ENCODE measurements around the gene AMMECR1.

DNA sequence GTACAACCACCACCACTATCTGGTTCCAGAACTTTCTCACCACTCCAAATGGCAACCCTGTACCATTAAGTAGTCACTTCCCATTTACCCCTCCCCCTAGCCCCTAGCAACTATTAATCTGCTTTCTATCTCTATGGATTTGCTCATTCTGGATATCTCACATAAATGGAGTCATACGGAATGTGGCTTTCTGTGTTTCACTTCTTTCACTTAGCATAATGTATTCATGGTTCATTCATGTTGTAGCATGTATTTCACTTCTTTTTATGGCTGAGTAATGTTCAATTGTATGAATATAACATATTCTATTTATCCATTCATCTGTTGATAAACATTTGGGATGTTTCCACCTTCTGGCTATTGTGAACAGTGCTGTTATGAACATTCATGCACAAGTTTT is 104.7 kb downstream of the AMMECR1 start:
- TF ChIP-seq FOXM1 (IDR thresholded peaks at IDR 0.05; ENCODE audit: borderline replicate concordance) = no peak
- TF ChIP-seq ARNT (IDR thresholded peaks at IDR 0.05) = no peak
- TF ChIP-seq TARDBP (IDR thresholded peaks at IDR 0.05) = no peak
- no peak for TF ChIP-seq BHLHE40 (IDR thresholded peaks at IDR 0.05; ENCODE audit: borderline replicate concordance)
- TF ChIP-seq CTBP1 (IDR thresholded peaks at IDR 0.05; ENCODE audit: borderline replicate concordance) = no peak
- no peak for TF ChIP-seq SUZ12 (IDR thresholded peaks at IDR 0.05)
- TF ChIP-seq, protein P1, sequence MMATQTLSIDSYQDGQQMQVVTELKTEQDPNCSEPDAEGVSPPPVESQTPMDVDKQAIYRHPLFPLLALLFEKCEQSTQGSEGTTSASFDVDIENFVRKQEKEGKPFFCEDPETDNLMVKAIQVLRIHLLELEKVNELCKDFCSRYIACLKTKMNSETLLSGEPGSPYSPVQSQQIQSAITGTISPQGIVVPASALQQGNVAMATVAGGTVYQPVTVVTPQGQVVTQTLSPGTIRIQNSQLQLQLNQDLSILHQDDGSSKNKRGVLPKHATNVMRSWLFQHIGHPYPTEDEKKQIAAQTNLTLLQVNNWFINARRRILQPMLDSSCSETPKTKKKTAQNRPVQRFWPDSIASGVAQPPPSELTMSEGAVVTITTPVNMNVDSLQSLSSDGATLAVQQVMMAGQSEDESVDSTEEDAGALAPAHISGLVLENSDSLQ (IDR thresholded peaks at IDR 0.05) = no peak
- no peak for TF ChIP-seq SP1 (IDR thresholded peaks at IDR 0.05)
- TF ChIP-seq NFRKB (IDR thresholded peaks at IDR 0.05) = no peak
- no peak for TF ChIP-seq FOXA1 (IDR thresholded peaks at IDR 0.05)
